Ishikawa (cell line): Measurements from ENCODE around the gene TMEM178B.

ENCODE experiments used
- CEBPB ChIP-seq: IDR thresholded peaks from 2 replicates; pipeline ENCODE4 v1.6.1; 2012
- CREB1 ChIP-seq: IDR thresholded peaks from 2 replicates; pipeline ENCODE4 v1.6.1; 2012; ENCODE audit warnings: low read depth
- EP300 ChIP-seq: IDR thresholded peaks from 2 replicates; pipeline ENCODE4 v1.6.1; 2012; ENCODE audit warnings: borderline replicate concordance
- REST ChIP-seq: IDR thresholded peaks from 2 replicates; pipeline ENCODE4 v1.6.1; 2012; ENCODE audit warnings: low read depth, mild to moderate bottlenecking
- TAF1 ChIP-seq: IDR thresholded peaks from 2 replicates; pipeline ENCODE4 v1.6.1; 2012; ENCODE audit warnings: low read depth, mild to moderate bottlenecking
- TCF12 ChIP-seq: IDR thresholded peaks from 2 replicates; pipeline ENCODE4 v1.6.1; 2012; ENCODE audit warnings: low read depth
- USF1 ChIP-seq: IDR thresholded peaks from 2 replicates; pipeline ENCODE4 v1.6.1; 2012

- TF ChIP-seq CREB1, result no peak
- no peak for TF ChIP-seq CEBPB
- no peak for TF ChIP-seq TCF12
- no peak for TF ChIP-seq USF1
- TF ChIP-seq REST, result no peak
- no peak for TF ChIP-seq EP300
- TF ChIP-seq TAF1, result no peak
These were observed 84.7 kb downstream of the TMEM178B start for GRCh38 chr7:141158561-141158960.
